GM12878 (cell line): ENCODE measurements around the gene FANCC. TPM values are rescaled to one million over a fixed set of nuclear protein-coding genes. Genes with fewer than 3 reads are reported as not detected.

Source experiments
- ATAC-seq: fragments of 200-7000 bp; cut with Tn5 transposase; 3 replicates; pipeline ENCODE4 v1.9.1; 2020; ENCODE audit warnings: mild to moderate bottlenecking, moderate library complexity
- BruUV-seq: library from RNA; stranded (reverse); fragments of 400-500 nt; replicated peaks from 2 replicates; lab custom pipeline; 2021; lab: Mats Ljungman, UMichigan
- CTCF ChIA-PET: fragments of 300-600 bp; sonication (Branson Sonifier 250); formaldehyde crosslinking; extraction: SDS; loops from one replicate; lab custom pipeline; 2021; ENCODE audit warnings: inconsistent platforms; lab: Yijun Ruan, JAX
- POLR2A ChIA-PET: fragments of 350-600 bp; formaldehyde crosslinking; extraction: SDS; loops from one replicate; lab custom pipeline; 2021; ENCODE audit warnings: inconsistent platforms; lab: Charles Lee
- RAD21 ChIA-PET: fragments of 300-600 bp; sonication (Branson Sonifier 250); formaldehyde crosslinking; loops from one replicate; lab custom pipeline; 2023; ENCODE audit warnings: antibody characterized with exemption; ENCODE audit not compliant: unreplicated experiment; lab: Charles Lee
- SMC1A ChIA-PET: fragments of 300-600 bp; sonication (Branson Sonifier 250); formaldehyde crosslinking; loops from one replicate; lab custom pipeline; 2023; ENCODE audit not compliant: unreplicated experiment, uncharacterized antibody; lab: Charles Lee
- DNase-seq: peaks from one replicate; pipeline ENCODE4 v3.0.0-alpha.2; 2011; ENCODE audit warnings: low read depth, low spot score
- FAIRE-seq: peaks from 3 replicates; lab custom pipeline; 2011; peaks lifted over from hg19 to GRCh38; lab: Jason Lieb, UNC
- H2AFZ ChIP-seq: 2 replicates; pipeline ENCODE4 v1.6.0; 2011; ENCODE audit warnings: low read depth, low read length, control low read depth; ENCODE audit not compliant: control insufficient read depth
- H3K27ac ChIP-seq: 2 replicates; pipeline ENCODE4 v1.5.1; 2011; ENCODE audit warnings: control low read depth; ENCODE audit not compliant: control insufficient read depth, insufficient read depth
- H3K27me3 ChIP-seq, 2 experiments: replicated peaks in 1 of 2; 2 replicates each; pipeline versions ENCODE4 v1.6.0 to v1.6.1; 2011; ENCODE audit warnings: low read length in 1 of 2; ENCODE audit not compliant: control insufficient read depth in 2 of 2, insufficient read depth in 2 of 2
- H3K36me3 ChIP-seq, 2 experiments: 2 replicates each; pipeline ENCODE4 v1.5.1; 2011; ENCODE audit warnings: low read length in 1 of 2; ENCODE audit not compliant: control insufficient read depth in 2 of 2, insufficient read depth in 2 of 2
- H3K4me1 ChIP-seq: 2 replicates; pipeline ENCODE4 v1.6.1; 2011; ENCODE audit warnings: mild to moderate bottlenecking, low read length, moderate library complexity, mixed read lengths; ENCODE audit not compliant: control insufficient read depth, insufficient read depth
- H3K4me2 ChIP-seq: 2 replicates; pipeline ENCODE4 v1.6.0; 2011; ENCODE audit warnings: control low read depth; ENCODE audit not compliant: control insufficient read depth, insufficient read depth
- H3K4me3 ChIP-seq: fragments of 200-600 bp; sonication (generic); 2 replicates; pipeline ENCODE4 v1.5.1; 2016
- H3K79me2 ChIP-seq: 2 replicates; pipeline ENCODE4 v1.6.0; 2011; ENCODE audit warnings: low read length; ENCODE audit not compliant: control insufficient read depth, insufficient read depth
- H3K9ac ChIP-seq: 2 replicates; pipeline ENCODE4 v1.8.0; 2011; ENCODE audit warnings: low read length, control low read depth, mixed read lengths; ENCODE audit not compliant: control insufficient read depth, insufficient read depth
- H3K9me3 ChIP-seq: replicated peaks from 3 replicates; pipeline ENCODE4 v1.5.1; 2011; ENCODE audit warnings: mild to moderate bottlenecking, low read length; ENCODE audit not compliant: control insufficient read depth, insufficient read depth
- H4K20me1 ChIP-seq: 2 replicates; pipeline ENCODE4 v1.6.0; 2011; ENCODE audit not compliant: control insufficient read depth, insufficient read depth
- CEBPB ChIP-seq, 2 experiments: fragments of 150-350 bp in 1 of 2; IDR thresholded peaks; 2 replicates each; pipeline ENCODE4 v1.6.1; 2012 to 2014; ENCODE audit warnings: low read depth in 2 of 2, low read length in 2 of 2, borderline replicate concordance in 1 of 2, inconsistent platforms in 1 of 2
- EZH2 ChIP-seq: IDR thresholded peaks from 2 replicates; pipeline ENCODE4 v1.6.1; 2012; ENCODE audit warnings: low read depth, mild to moderate bottlenecking, control low read depth, inconsistent platforms, low read length, borderline replicate concordance; ENCODE audit not compliant: control insufficient read depth
- FOS ChIP-seq: IDR thresholded peaks from 3 replicates; pipeline ENCODE4 v1.6.1; 2011; ENCODE audit warnings: borderline replicate concordance; ENCODE audit not compliant: insufficient read length; ENCODE audit errors: extremely low read depth
- MEF2B ChIP-seq: fragments of 450-650 bp; IDR thresholded peaks from 2 replicates; pipeline ENCODE4 v1.6.1; 2018; ENCODE audit warnings: mild to moderate bottlenecking, moderate library complexity; ENCODE audit not compliant: partially characterized antibody, poor library complexity, severe bottlenecking
- NFXL1 ChIP-seq: fragments of 450-650 bp; IDR thresholded peaks from 2 replicates; pipeline ENCODE4 v1.6.1; 2017; ENCODE audit warnings: antibody characterized with exemption, mild to moderate bottlenecking, borderline replicate concordance
- TARDBP ChIP-seq: IDR thresholded peaks from 2 replicates; pipeline ENCODE4 v1.6.1; 2016; ENCODE audit warnings: borderline replicate concordance
- TCF3 ChIP-seq: IDR thresholded peaks from 2 replicates; pipeline ENCODE4 v1.6.1; 2012; ENCODE audit warnings: low read depth, mild to moderate bottlenecking, low read length, borderline replicate concordance; ENCODE audit not compliant: insufficient read depth
- ZNF274 ChIP-seq: IDR thresholded peaks from one replicate; pipeline ENCODE4 v1.8.0; 2011; ENCODE audit not compliant: insufficient read length, insufficient read depth
- WGBS: methylation state at CpG from one replicate; pipeline ENCODE4 v1.1.6; 2016; ENCODE audit warnings: low lambda C conversion rate; ENCODE audit not compliant: insufficient replicate concordance, insufficient coverage; ENCODE audit errors: missing lambda C conversion rate; 5-methylcytosine and 5-hydroxymethylcytosine counted together
- in situ Hi-C: fragments of 300-500 bp; cut with MboI; formaldehyde crosslinking; loops from 9 replicates; pipeline ENCODE4 v1.14.3; 2018; ENCODE audit warnings: mixed read lengths
- intact Hi-C: fragments of 100-400 bp; cut with micrococcal nuclease; formaldehyde crosslinking; loops from one replicate; pipeline ENCODE4 v1.14.2; 2022; ENCODE audit not compliant: unreplicated experiment
- polyA plus RNA-seq, 11 experiments: library from polyadenylated mRNA; depleted of rRNA in 4 of 11; unstranded in 6 of 11; stranded (reverse) in 5 of 11; fragments of >200 nt; fragmentation: Nextera tagmentation in 4 of 11; fragmentation: Illumina TruSeq in 1 of 11; extraction: Ambion mirVana in 4 of 11; extraction: Trizol in 1 of 11; gene quantifications; 1 replicate in 1 of 11; 2 replicates in 10 of 11; pipeline versions ENCODE4 v1.2.1 to v1.2.3, GENCODE V29; 2011 to 2016; ENCODE audit warnings: inconsistent platforms in 2 of 11, missing spikeins in 2 of 11, low read depth in 1 of 11
- total RNA-seq, 4 experiments: library from RNA; depleted of rRNA in 3 of 4; stranded (reverse); fragments of >200 nt in 3 of 4; fragmentation: Illumina TruSeq in 1 of 4; extraction: Trizol in 1 of 4; gene quantifications; 2 replicates each; pipeline versions ENCODE4 v1.2.1 to v1.2.3, GENCODE V29; 2013 to 2021

FANCC gene
- total and polyA plus RNA-seq, 10 of the 15 experiments (the other 5 are each of a cell fraction or from before 2014, with no cell fraction given), result 1.2 to 16.8 (median 10.5) TPM

- DNase-seq, result no peak
- Histone ChIP-seq H3K27ac (no peak overlapping the region), H3K9ac (no peak overlapping the region), H3K4me2 (no peak overlapping the region), H3K79me2 (no peaks in the 10 kb centered on the region), H2AFZ (no peak overlapping the region), H3K9me3 (no peaks in the 10 kb centered on the region; the same call in 2 of the 3 replicates), H3K4me1 (no peaks in the 10 kb centered on the region), H3K4me3 (no peak overlapping the region), H3K27me3 (no peaks in the 10 kb centered on the region), H4K20me1 (no peaks in the 10 kb centered on the region), H3K36me3 (no peaks in the 10 kb centered on the region; a peak in 1 of 4 replicates)
- no peak for FAIRE-seq
- ChIA-PET CTCF (no interaction called here), RAD21 (no interaction called here), POLR2A (interaction anchor here (0.6 to 0.7 kb wide), 2 partner anchors 49 to 75 kb away, joined by 3 to 6 read pairs; no protein-coding TSS in a partner anchor), SMC1A (interaction anchor here (0.5 kb wide), 1 partner anchor 18 kb away, joined by 4 read pairs; no protein-coding TSS in a partner anchor)
- no peak for ATAC-seq
- intact Hi-C loops, result no loop called here
- no TSS peak for BruUV-seq
- in situ Hi-C loops, result no loop called here
- 88% methylated on average over 4 of the region's 4 CpGs for WGBS
- TF ChIP-seq MEF2B (no peak), TCF3 (no peak), EZH2 (no peak), TARDBP (no peak)
Observed at GRCh38 chr9:95229230-95229915, 88.1 kb downstream of the FANCC start.

GRCh38 chr9:95226921-95227320, 90.6 kb downstream of the FANCC start:
- H4K20me1 ChIP-seq, result no peaks in the 10 kb centered on the region
- no peaks in the 10 kb centered on the region; the same call in 2 of the 3 replicates for H3K9me3 ChIP-seq
- H3K27me3 ChIP-seq, result no peaks in the 10 kb centered on the region
- intact Hi-C loops (no loop called here), in situ Hi-C loops (no loop called here)
- ChIA-PET RAD21 (no interaction called here), POLR2A (no interaction called here), SMC1A (no interaction called here), CTCF (no interaction called here)
- no peaks in the 10 kb centered on the region for H3K4me1 ChIP-seq
- DNase-seq (no peak), ATAC-seq (no peak), FAIRE-seq (no peak)
- TF ChIP-seq CEBPB (IDR thresholded peaks at IDR 0.05; ENCODE audit: borderline replicate concordance in 1 of 2, low read depth in 2 of 2, low read length in 2 of 2) (no peak), ZNF274 (no peak), NFXL1 (no peak), TCF3 (no peak), FOS (no peak)
- 95% methylated on average over 7 of the region's 7 CpGs for WGBS
- H3K36me3 ChIP-seq, result no peaks in the 10 kb centered on the region; a peak in 1 of 4 replicates
- no peaks in the 10 kb centered on the region for H3K79me2 ChIP-seq
- no peak overlapping the region for H3K27ac ChIP-seq
- BruUV-seq, result no TSS peak
- H3K4me3 ChIP-seq, result no peak overlapping the region
- H3K9ac ChIP-seq, result no peak overlapping the region
- no peak overlapping the region for H3K4me2 ChIP-seq
- no peak overlapping the region for H2AFZ ChIP-seq
